HepG2 (cell line): ENCODE measurements around the gene CCDC142. TPM values are rescaled to one million over a fixed set of nuclear protein-coding genes. Genes with fewer than 3 reads are reported as not detected.

ENCODE experiments used
- JARID2 ChIP-seq: sonication (generic); formaldehyde crosslinking; IDR thresholded peaks from 2 replicates; pipeline ENCODE4 v1.8.1; 2023; ENCODE audit warnings: missing genetic modification reagents, inconsistent platforms; ENCODE audit not compliant: insufficient replicate concordance
- NFE2L1 ChIP-seq: sonication (generic); formaldehyde crosslinking; IDR thresholded peaks from 2 replicates; pipeline ENCODE4 v1.4.0; 2020; ENCODE audit warnings: missing genetic modification reagents, mild to moderate bottlenecking, borderline replicate concordance
- PITX1 ChIP-seq: sonication (generic); formaldehyde crosslinking; IDR thresholded peaks from 2 replicates; pipeline ENCODE4 v1.5.1; 2020; ENCODE audit warnings: mild to moderate bottlenecking, missing genetic modification reagents
- POLR2AphosphoS2 ChIP-seq: IDR thresholded peaks from 2 replicates; pipeline ENCODE4 v1.6.1; 2011; ENCODE audit warnings: low read depth, low read length, improper control_type of control experiment
- RBAK ChIP-seq: sonication (generic); formaldehyde crosslinking; IDR thresholded peaks from 2 replicates; pipeline ENCODE4 v1.5.1; 2020; ENCODE audit warnings: mild to moderate bottlenecking, missing genetic modification reagents
- SNAPC2 ChIP-seq: sonication (generic); formaldehyde crosslinking; IDR thresholded peaks from 2 replicates; pipeline ENCODE4 v1.8.1; 2022; ENCODE audit warnings: mild to moderate bottlenecking, missing genetic modification reagents
- ZBTB14 ChIP-seq: sonication (generic); formaldehyde crosslinking; IDR thresholded peaks from 2 replicates; pipeline ENCODE4 v1.4.0; 2020; ENCODE audit warnings: missing genetic modification reagents
- ZBTB4 ChIP-seq: sonication (generic); formaldehyde crosslinking; IDR thresholded peaks from 2 replicates; pipeline ENCODE4 v1.4.0; 2020; ENCODE audit warnings: missing genetic modification reagents, mild to moderate bottlenecking, borderline replicate concordance
- ZFP91 ChIP-seq: sonication (generic); formaldehyde crosslinking; IDR thresholded peaks from 2 replicates; pipeline ENCODE4 v1.9.0; 2022; ENCODE audit warnings: missing genetic modification reagents, mild to moderate bottlenecking, borderline replicate concordance
- ZFX ChIP-seq: sonication (generic); formaldehyde crosslinking; IDR thresholded peaks from 2 replicates; pipeline ENCODE4 v1.4.0; 2020; ENCODE audit warnings: mild to moderate bottlenecking, low read depth, missing genetic modification reagents, moderate library complexity
- ZGPAT ChIP-seq: IDR thresholded peaks from 2 replicates; pipeline ENCODE4 v1.6.1; 2016; ENCODE audit warnings: mild to moderate bottlenecking
- ZNF251 ChIP-seq: sonication (generic); formaldehyde crosslinking; IDR thresholded peaks from 2 replicates; pipeline ENCODE4 v1.9.0; 2021; ENCODE audit warnings: mild to moderate bottlenecking, missing genetic modification reagents
- ZNF276 ChIP-seq: sonication (generic); formaldehyde crosslinking; IDR thresholded peaks from 2 replicates; pipeline ENCODE4 v1.4.0; 2020; ENCODE audit warnings: mild to moderate bottlenecking, low read depth, missing genetic modification reagents
- ZNF317 ChIP-seq: sonication (generic); formaldehyde crosslinking; IDR thresholded peaks from 2 replicates; pipeline ENCODE4 v1.5.0; 2020; ENCODE audit warnings: mild to moderate bottlenecking, missing genetic modification reagents
- ZNF790 ChIP-seq: sonication (generic); formaldehyde crosslinking; IDR thresholded peaks from 2 replicates; pipeline ENCODE4 v1.8.0; 2022; ENCODE audit warnings: missing genetic modification reagents, mild to moderate bottlenecking, borderline replicate concordance
- ZSCAN22 ChIP-seq: sonication (generic); formaldehyde crosslinking; IDR thresholded peaks from 2 replicates; pipeline ENCODE4 v1.4.0; 2020; ENCODE audit warnings: mild to moderate bottlenecking, missing genetic modification reagents
- polyA plus RNA-seq, 8 experiments: library from polyadenylated mRNA; depleted of rRNA in 3 of 8; stranded (reverse) in 7 of 8; unstranded in 1 of 8; fragments of >200 nt; fragmentation: Illumina TruSeq in 4 of 8; extraction: Trizol in 4 of 8; gene quantifications; 2 replicates each; pipeline versions ENCODE4 v1.2.1 to v1.2.3, GENCODE V29; 2011 to 2016; ENCODE audit warnings: low read depth in 4 of 8, missing spikeins in 1 of 8, mixed read lengths in 1 of 8; ENCODE audit not compliant: insufficient read depth in 1 of 8
- total RNA-seq, 5 experiments: library from RNA; depleted of rRNA; stranded (reverse); fragments of >200 nt; fragmentation: Illumina TruSeq; extraction: Trizol; gene quantifications; 2 replicates each; pipeline ENCODE4 v1.2.3, GENCODE V29; 2016; ENCODE audit warnings: low read depth in 1 of 5

Gene CCDC142
- total and polyA plus RNA-seq, 2 of the 13 experiments (the other 11 are each of a cell fraction or from before 2014, with no cell fraction given): 14.7 to 30.4 TPM

- TF ChIP-seq ZGPAT (CRISPR knock-in tag) (peak; percentile 60; the same call in 1 of the 2 replicates), ZFX (CRISPR knock-in tag) (peak; percentile 66; the same call in 1 of the 2 replicates), ZNF790 (no peak), SNAPC2 (0 out of 2 replicates have a peak, but pooled peaks have one; percentile 37), ZSCAN22 (CRISPR knock-in tag) (no peak), RBAK (no peak), ZBTB4 (CRISPR knock-in tag) (peak; percentile 25; the same call in 1 of the 2 replicates), PITX1 (CRISPR knock-in tag) (no peak), JARID2 (CRISPR knock-in tag) (no peak), ZNF276 (CRISPR knock-in tag) (no peak), ZNF251 (CRISPR knock-in tag) (no peak), ZNF317 (CRISPR knock-in tag) (no peak), NFE2L1 (CRISPR knock-in tag) (no peak), ZFP91 (CRISPR knock-in tag) (peak; percentile 34; the same call in 1 of the 2 replicates), ZBTB14 (CRISPR knock-in tag) (no peak), POLR2AphosphoS2 (no peak)
Observed at GRCh38 chr2:74512744-74513604, 30.2 kb upstream of the CCDC142 start (continued).
